T-helper 17 cell (primary cell): Measurements from ENCODE around the gene NXPH1. TPM values are rescaled to one million over a fixed set of nuclear protein-coding genes. Genes with fewer than 3 reads are reported as not detected.

ENCODE experiments used
- ATAC-seq: fragments of 150-1000 bp; cut with Tn5 transposase; 2 replicates; pipeline ENCODE4 v1.10.0; 2021; ENCODE audit warnings: mild to moderate bottlenecking, moderate library complexity
- DNase-seq, 3 donors: peaks; one replicate each; pipeline versions ENCODE4 v3.0.0 to v3.0.0-alpha.2; 2020 to 2021
- H3K9me3 ChIP-seq: one replicate; pipeline ENCODE4 v1.7.0; 2013; ENCODE audit warnings: low read length, mild to moderate bottlenecking; ENCODE audit not compliant: control insufficient read depth, poor library complexity, severe bottlenecking
- H3K27ac Mint-ChIP-seq: one replicate; pipeline ENCODE4 v1.8.0; 2022; ENCODE audit warnings: mild to moderate bottlenecking, moderate library complexity, mixed read lengths
- H3K27me3 Mint-ChIP-seq: one replicate; pipeline ENCODE4 v1.8.0; 2022; ENCODE audit warnings: mixed read lengths
- H3K36me3 Mint-ChIP-seq: one replicate; pipeline ENCODE4 v1.8.0; 2022; ENCODE audit warnings: low read depth, mixed read lengths
- H3K4me1 Mint-ChIP-seq: one replicate; pipeline ENCODE4 v1.8.0; 2022; ENCODE audit warnings: mild to moderate bottlenecking, mixed read lengths
- H3K4me3 Mint-ChIP-seq: one replicate; pipeline ENCODE4 v1.8.0; 2022; ENCODE audit warnings: mild to moderate bottlenecking, moderate library complexity, mixed read lengths
- total RNA-seq, 4 donors: library from RNA in 2 of 4; stranded (reverse) in 2 of 4; gene quantifications; one replicate each; pipeline ENCODE4 v1.2.3 and lab custom pipeline; 2022 to 2026

Gene NXPH1
- total RNA-seq, 2 donors from 2014 or later, result not detected

GRCh38 chr7:8418629-8419245 is 14.7 kb upstream of the NXPH1 start:
- no peaks in the 10 kb centered on the region for H3K36me3 Mint-ChIP-seq
- DNase-seq, result no peak
- no peaks in the 10 kb centered on the region for H3K9me3 ChIP-seq
- no peaks in the 10 kb centered on the region for H3K4me1 Mint-ChIP-seq
- H3K4me3 Mint-ChIP-seq, result no peak overlapping the region
- no peak overlapping the region for H3K27ac Mint-ChIP-seq
- peaks cover 15% of the 10 kb centered on the region for H3K27me3 Mint-ChIP-seq
- peak; percentile 57 for ATAC-seq

DNA sequence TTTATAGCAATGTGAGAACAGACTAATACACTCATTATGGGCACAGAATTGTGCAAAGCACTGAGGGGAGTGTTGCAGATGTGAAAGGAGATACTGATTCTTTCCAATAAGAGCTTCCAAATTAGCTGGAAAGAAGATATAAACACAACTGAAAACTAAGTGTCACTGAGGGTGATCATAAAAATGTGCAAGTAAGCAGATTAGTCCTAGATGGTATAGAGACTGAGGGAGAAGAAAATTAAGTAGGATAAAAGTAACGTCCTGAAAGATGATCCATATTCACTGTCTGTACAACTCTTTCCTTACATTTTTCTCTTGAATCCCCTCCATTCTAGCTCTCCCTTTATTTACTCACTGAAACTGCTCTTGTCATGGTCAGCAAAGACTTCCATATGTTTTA is 11.2 kb upstream of the NXPH1 start:
- Mint-ChIP-seq H3K4me3 (no peak overlapping the region), H3K27me3 (peaks cover 9% of the 10 kb centered on the region), H3K36me3 (no peaks in the 10 kb centered on the region), H3K27ac (no peak overlapping the region), H3K4me1 (no peaks in the 10 kb centered on the region)
- no peak for DNase-seq
- ATAC-seq, result no peak
- peaks cover 3% of the 10 kb centered on the region for H3K9me3 ChIP-seq

- H3K36me3 Mint-ChIP-seq, result no peaks in the 10 kb centered on the region
- no peak overlapping the region for H3K27ac Mint-ChIP-seq
- peaks cover 3% of the 10 kb centered on the region for H3K9me3 ChIP-seq
- ATAC-seq (no peak), DNase-seq (no peak)
- no peaks in the 10 kb centered on the region for H3K27me3 Mint-ChIP-seq
- no peaks in the 10 kb centered on the region for H3K4me1 Mint-ChIP-seq
- no peak overlapping the region for H3K4me3 Mint-ChIP-seq
Observed at GRCh38 chr7:8423057-8423456, 10.4 kb upstream of the NXPH1 start.

- no peak for ATAC-seq
- no peaks in the 10 kb centered on the region for H3K4me1 Mint-ChIP-seq
- H3K27ac Mint-ChIP-seq, result no peak overlapping the region
- peaks cover 8% of the 10 kb centered on the region for H3K27me3 Mint-ChIP-seq
- H3K9me3 ChIP-seq, result peaks cover 3% of the 10 kb centered on the region
- DNase-seq, result no peak
- H3K4me3 Mint-ChIP-seq, result no peak overlapping the region
- no peaks in the 10 kb centered on the region for H3K36me3 Mint-ChIP-seq
Observed at GRCh38 chr7:8425223-8425622, 8.2 kb upstream of the NXPH1 start.

DNA sequence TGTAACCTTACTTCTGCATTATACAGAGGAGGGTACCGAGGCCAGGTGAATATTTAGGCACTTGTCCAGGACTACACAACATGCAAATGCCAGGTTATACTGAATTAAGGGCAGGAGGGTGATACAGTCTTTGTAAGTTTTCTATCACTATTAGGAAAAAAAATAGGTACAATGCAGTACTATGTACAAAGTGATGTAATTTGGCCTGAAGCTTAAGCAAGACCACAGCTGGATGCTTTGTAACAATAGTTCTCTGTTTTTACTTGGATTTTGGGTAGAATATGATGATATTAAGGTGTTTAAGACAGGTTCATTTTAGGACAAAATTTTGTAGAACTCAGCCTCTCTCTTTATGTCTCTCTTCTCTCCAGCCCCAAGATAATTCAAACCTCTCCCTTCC is 2.8 kb upstream of the NXPH1 start:
- peaks cover 6% of the 10 kb centered on the region for H3K36me3 Mint-ChIP-seq
- peaks cover 4% of the 10 kb centered on the region for H3K4me1 Mint-ChIP-seq
- no peak overlapping the region for H3K27ac Mint-ChIP-seq
- H3K9me3 ChIP-seq, result peaks cover 3% of the 10 kb centered on the region
- no peak for ATAC-seq
- DNase-seq, result no peak
- H3K4me3 Mint-ChIP-seq, result no peak overlapping the region
- peaks cover 54% of the 10 kb centered on the region for H3K27me3 Mint-ChIP-seq

DNA sequence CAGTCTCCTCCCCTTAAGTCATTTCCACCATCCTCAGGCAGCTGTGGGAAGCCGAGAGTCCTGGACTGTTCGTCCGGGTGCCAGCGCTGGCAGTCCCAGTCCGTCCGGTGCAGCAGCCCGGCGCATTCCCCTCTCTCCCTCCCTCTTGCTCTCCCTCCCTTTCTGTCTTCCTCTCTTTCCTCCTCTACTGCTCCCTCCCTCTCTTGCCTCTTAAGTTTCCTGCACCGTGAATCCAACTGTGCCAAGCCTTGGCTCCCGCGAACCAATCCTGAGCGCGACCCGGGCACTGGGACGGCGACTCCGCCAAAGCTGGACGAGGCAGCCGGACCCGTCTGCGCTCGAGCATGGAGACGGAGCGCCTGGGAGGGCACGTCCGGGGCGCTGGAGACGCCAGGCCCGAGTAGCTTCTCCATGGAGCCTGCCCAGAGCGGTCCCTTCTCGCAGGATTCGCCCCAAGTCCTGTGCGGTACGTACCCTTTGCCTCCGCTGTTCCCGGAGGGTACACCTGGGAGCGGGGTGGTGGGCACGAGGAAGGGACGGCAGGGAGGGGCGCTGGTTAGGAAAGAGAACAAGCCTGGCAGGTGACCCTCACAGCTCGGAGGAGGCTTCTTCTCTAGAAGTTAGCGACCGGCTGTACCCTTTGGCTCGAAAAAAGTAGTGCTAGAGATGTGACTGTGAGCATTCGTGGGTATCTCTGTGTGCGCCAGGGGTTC is 1.0 kb downstream of the NXPH1 start:
- Mint-ChIP-seq H3K36me3 (peaks cover 6% of the 10 kb centered on the region), H3K4me3 (peak overlapping the region; percentile 3), H3K27me3 (peaks cover 85% of the 10 kb centered on the region), H3K4me1 (peaks cover 10% of the 10 kb centered on the region), H3K27ac (no peak overlapping the region)
- no peak for ATAC-seq
- no peak for DNase-seq
- no peaks in the 10 kb centered on the region for H3K9me3 ChIP-seq

DNA sequence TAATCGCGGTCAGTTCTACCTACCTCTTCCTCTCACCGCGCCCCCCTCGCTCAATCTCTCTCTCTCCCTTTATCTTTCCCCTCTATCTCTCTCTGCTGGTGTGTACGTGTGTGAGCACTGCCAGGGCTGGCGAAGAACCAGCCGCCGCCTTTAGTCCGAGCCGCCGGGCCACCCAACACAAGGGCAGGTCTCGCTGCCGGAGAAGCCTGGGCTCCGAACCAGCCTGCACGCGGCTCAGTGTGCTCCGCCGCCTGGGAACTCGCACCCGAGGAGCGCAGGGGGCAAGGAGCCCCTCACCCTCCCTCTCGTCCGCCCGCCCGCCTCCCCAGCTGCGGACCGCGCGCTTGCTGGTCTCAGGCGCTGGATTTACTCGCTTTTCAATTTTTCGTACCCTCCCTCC is 1.7 kb downstream of the NXPH1 start:
- Mint-ChIP-seq H3K4me1 (peaks cover 10% of the 10 kb centered on the region), H3K27me3 (peaks cover 88% of the 10 kb centered on the region), H3K4me3 (no peak overlapping the region), H3K27ac (no peak overlapping the region), H3K36me3 (peaks cover 6% of the 10 kb centered on the region)
- H3K9me3 ChIP-seq, result no peaks in the 10 kb centered on the region
- no peak for ATAC-seq
- no peak for DNase-seq

- ATAC-seq, result no peak
- no peak overlapping the region for H3K27ac Mint-ChIP-seq
- peaks cover 10% of the 10 kb centered on the region for H3K4me1 Mint-ChIP-seq
- H3K4me3 Mint-ChIP-seq, result no peak overlapping the region
- peaks cover 6% of the 10 kb centered on the region for H3K36me3 Mint-ChIP-seq
- no peaks in the 10 kb centered on the region for H3K9me3 ChIP-seq
- H3K27me3 Mint-ChIP-seq, result peaks cover 89% of the 10 kb centered on the region
- DNase-seq, result no peak
Observed at GRCh38 chr7:8435590-8436545, 2.5 kb downstream of the NXPH1 start.

GRCh38 chr7:8436965-8437364 is 3.6 kb downstream of the NXPH1 start:
- H3K27ac Mint-ChIP-seq, result no peak overlapping the region
- H3K27me3 Mint-ChIP-seq, result peaks cover 85% of the 10 kb centered on the region
- H3K36me3 Mint-ChIP-seq, result peaks cover 6% of the 10 kb centered on the region
- no peaks in the 10 kb centered on the region for H3K9me3 ChIP-seq
- H3K4me1 Mint-ChIP-seq, result peaks cover 10% of the 10 kb centered on the region
- ATAC-seq (no peak), DNase-seq (peak in 1 of 3 donors; percentile 21)
- H3K4me3 Mint-ChIP-seq, result no peak overlapping the region

DNA sequence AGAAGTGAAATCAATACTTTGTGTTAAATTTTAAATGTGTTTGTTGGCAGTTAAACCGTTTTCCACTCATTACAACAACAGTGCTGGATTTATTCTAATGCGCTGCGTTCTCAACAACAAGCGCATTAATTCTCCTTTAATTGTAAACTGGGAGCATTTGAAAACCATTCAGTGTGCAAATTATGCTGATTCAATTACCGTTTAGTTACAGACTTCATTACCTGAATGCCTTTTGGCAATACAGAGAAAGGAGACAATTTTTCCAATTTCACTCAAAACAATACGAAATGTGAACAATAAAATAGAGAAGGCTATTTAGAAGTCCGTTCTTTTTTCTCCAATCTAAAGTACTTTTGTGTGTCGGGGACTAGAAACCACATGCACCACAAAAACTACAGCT is 4.2 kb downstream of the NXPH1 start:
- H3K4me1 Mint-ChIP-seq, result peaks cover 10% of the 10 kb centered on the region
- no peak for ATAC-seq
- no peak for DNase-seq
- H3K36me3 Mint-ChIP-seq, result peaks cover 6% of the 10 kb centered on the region
- H3K4me3 Mint-ChIP-seq, result no peak overlapping the region
- H3K9me3 ChIP-seq, result peaks cover 2% of the 10 kb centered on the region
- no peak overlapping the region for H3K27ac Mint-ChIP-seq
- H3K27me3 Mint-ChIP-seq, result peaks cover 83% of the 10 kb centered on the region

- Mint-ChIP-seq H3K4me1 (peaks cover 6% of the 10 kb centered on the region), H3K4me3 (no peak overlapping the region), H3K36me3 (no peaks in the 10 kb centered on the region), H3K27me3 (peaks cover 86% of the 10 kb centered on the region), H3K27ac (no peak overlapping the region)
- DNase-seq (no peak), ATAC-seq (no peak)
- peaks cover 5% of the 10 kb centered on the region for H3K9me3 ChIP-seq
Observed at GRCh38 chr7:8440670-8441069, 7.3 kb downstream of the NXPH1 start.

DNA sequence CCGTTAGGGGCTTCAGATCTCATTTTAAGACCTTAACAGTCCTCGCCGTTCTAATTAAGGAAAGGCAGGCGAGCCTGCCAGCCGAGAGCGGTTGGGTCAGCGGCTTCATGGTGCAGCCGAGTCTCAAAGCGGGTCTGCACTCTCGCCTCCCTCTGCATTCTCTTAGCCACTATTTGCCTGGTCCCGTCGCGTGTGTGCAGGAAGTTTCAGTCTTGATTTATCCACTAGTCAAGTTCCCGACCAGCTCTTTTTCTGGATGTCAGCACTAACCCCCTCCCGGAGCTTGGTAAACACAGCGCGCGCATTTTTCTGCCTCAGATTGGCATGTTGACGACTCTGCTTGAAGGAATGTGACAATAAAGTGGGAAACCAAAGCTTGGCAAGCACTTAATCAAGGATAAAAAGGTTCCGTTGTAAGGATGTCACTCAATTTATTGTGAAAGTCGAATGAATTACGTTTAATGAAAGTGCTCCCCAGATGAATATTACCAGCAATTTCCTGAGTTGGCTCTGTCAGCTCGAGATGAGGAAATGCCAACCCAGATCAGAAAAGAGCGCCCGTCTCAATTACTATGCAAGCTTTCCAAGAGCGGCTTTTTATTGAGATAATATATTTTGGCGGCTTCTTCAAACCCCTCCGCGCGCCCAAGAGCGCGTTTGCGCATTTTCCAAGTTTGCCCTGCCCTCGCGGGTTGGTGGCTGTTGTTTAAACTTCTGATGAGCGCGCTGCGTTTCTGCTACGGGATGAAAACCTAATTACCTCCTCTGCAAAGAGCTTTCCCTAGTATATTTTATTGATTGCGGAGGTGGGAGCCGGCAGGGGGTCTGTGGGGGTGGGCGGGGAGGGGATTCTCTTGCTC is 7.9 kb downstream of the NXPH1 start:
- DNase-seq, result no peak
- H3K4me3 Mint-ChIP-seq, result no peak overlapping the region
- no peak overlapping the region for H3K27ac Mint-ChIP-seq
- no peak for ATAC-seq
- no peaks in the 10 kb centered on the region for H3K36me3 Mint-ChIP-seq
- peaks cover 80% of the 10 kb centered on the region for H3K27me3 Mint-ChIP-seq
- peaks cover 6% of the 10 kb centered on the region for H3K4me1 Mint-ChIP-seq
- peaks cover 5% of the 10 kb centered on the region for H3K9me3 ChIP-seq
